COLO668 (cell line): ENCODE measurements around the gene GAPDH.
"Not testable (repeated sequence)": the region's sequence is repeated elsewhere in the genome, so short reads cannot be mapped to it uniquely, and the experiment has no call there.

Experiments used
- DNase-seq: peaks from one replicate; lab custom pipeline; 2025; ENCODE audit not compliant: unreplicated experiment; lab: John Stamatoyannopoulos, UW

GAPDH gene

GRCh38 chr12:6541371-6542165, 7.3 kb downstream of the GAPDH start:
- peak; percentile 1 for DNase-seq

- DNase-seq = peak; percentile 66
These were observed 8.1 kb downstream of the GAPDH start for GRCh38 chr12:6542209-6543009.

GRCh38 chr12:6546016-6546415, 11.7 kb downstream of the GAPDH start:
- no peak for DNase-seq

- DNase-seq = no peak
These were observed 13.2 kb downstream of the GAPDH start for GRCh38 chr12:6547566-6547965.

- DNase-seq = no peak
These were observed 13.7 kb downstream of the GAPDH start for GRCh38 chr12:6547987-6548386.

- DNase-seq = no peak
These were observed 14.2 kb downstream of the GAPDH start for GRCh38 chr12:6548556-6548955.

- no peak for DNase-seq
These were observed 14.8 kb downstream of the GAPDH start for GRCh38 chr12:6548966-6549683.

GRCh38 chr12:6549684-6550151, 15.4 kb downstream of the GAPDH start:
- no peak for DNase-seq

GRCh38 chr12:6550294-6551062, 16.2 kb downstream of the GAPDH start:
- no peak for DNase-seq

GRCh38 chr12:6551063-6551461, 16.7 kb downstream of the GAPDH start:
- no peak for DNase-seq

- no peak for DNase-seq
These were observed 17.3 kb downstream of the GAPDH start for GRCh38 chr12:6551496-6552139.

- no peak for DNase-seq
These were observed 17.8 kb downstream of the GAPDH start for GRCh38 chr12:6552140-6552551.

- no peak for DNase-seq
These were observed 18.9 kb downstream of the GAPDH start for GRCh38 chr12:6553051-6553868.

- DNase-seq = peak; percentile 33
These were observed 20.1 kb downstream of the GAPDH start for GRCh38 chr12:6554168-6555017.

GRCh38 chr12:6555018-6555691, 20.8 kb downstream of the GAPDH start:
- no peak for DNase-seq

- DNase-seq = not testable (repeated sequence)
These were observed 22.1 kb downstream of the GAPDH start for GRCh38 chr12:6556496-6556817.

GRCh38 chr12:6556857-6557256, 22.5 kb downstream of the GAPDH start:
- DNase-seq = no peak
